Measurements from ENCODE around the gene CEACAM5.
"Not testable (repeated sequence)": the region's sequence is repeated elsewhere in the genome, so short reads cannot be mapped to it uniquely, and the experiment has no call there.

CEACAM5 gene

DNA sequence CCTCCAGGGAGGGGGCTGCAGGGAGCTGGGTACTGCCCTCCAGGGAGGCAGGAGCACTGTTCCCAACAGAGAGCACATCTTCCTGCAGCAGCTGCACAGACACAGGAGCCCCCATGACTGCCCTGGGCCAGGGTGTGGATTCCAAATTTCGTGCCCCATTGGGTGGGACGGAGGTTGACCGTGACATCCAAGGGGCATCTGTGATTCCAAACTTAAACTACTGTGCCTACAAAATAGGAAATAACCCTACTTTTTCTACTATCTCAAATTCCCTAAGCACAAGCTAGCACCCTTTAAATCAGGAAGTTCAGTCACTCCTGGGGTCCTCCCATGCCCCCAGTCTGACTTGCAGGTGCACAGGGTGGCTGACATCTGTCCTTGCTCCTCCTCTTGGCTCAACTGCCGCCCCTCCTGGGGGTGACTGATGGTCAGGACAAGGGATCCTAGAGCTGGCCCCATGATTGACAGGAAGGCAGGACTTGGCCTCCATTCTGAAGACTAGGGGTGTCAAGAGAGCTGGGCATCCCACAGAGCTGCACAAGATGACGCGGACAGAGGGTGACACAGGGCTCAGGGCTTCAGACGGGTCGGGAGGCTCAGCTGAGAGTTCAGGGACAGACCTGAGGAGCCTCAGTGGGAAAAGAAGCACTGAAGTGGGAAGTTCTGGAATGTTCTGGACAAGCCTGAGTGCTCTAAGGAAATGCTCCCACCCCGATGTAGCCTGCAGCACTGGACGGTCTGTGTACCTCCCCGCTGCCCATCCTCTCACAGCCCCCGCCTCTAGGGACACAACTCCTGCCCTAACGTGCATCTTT lies 7.8 kb upstream of the CEACAM5 start:
- no peak for DNase-seq (ENCODE audit: low spot score)

DNA sequence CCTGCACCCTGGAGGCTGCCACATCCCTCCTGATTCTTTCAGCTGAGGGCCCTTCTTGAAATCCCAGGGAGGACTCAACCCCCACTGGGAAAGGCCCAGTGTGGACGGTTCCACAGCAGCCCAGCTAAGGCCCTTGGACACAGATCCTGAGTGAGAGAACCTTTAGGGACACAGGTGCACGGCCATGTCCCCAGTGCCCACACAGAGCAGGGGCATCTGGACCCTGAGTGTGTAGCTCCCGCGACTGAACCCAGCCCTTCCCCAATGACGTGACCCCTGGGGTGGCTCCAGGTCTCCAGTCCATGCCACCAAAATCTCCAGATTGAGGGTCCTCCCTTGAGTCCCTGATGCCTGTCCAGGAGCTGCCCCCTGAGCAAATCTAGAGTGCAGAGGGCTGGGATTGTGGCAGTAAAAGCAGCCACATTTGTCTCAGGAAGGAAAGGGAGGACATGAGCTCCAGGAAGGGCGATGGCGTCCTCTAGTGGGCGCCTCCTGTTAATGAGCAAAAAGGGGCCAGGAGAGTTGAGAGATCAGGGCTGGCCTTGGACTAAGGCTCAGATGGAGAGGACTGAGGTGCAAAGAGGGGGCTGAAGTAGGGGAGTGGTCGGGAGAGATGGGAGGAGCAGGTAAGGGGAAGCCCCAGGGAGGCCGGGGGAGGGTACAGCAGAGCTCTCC lies 6.9 kb upstream of the CEACAM5 start:
- no peak for DNase-seq (ENCODE audit: low spot score)

DNA sequence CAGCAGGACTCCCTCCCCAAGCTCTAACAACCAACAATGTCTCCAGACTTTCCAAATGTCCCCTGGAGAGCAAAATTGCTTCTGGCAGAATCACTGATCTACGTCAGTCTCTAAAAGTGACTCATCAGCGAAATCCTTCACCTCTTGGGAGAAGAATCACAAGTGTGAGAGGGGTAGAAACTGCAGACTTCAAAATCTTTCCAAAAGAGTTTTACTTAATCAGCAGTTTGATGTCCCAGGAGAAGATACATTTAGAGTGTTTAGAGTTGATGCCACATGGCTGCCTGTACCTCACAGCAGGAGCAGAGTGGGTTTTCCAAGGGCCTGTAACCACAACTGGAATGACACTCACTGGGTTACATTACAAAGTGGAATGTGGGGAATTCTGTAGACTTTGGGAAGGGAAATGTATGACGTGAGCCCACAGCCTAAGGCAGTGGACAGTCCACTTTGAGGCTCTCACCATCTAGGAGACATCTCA lies 6.2 kb upstream of the CEACAM5 start:
- DNase-seq (ENCODE audit: low spot score), result no peak

DNA sequence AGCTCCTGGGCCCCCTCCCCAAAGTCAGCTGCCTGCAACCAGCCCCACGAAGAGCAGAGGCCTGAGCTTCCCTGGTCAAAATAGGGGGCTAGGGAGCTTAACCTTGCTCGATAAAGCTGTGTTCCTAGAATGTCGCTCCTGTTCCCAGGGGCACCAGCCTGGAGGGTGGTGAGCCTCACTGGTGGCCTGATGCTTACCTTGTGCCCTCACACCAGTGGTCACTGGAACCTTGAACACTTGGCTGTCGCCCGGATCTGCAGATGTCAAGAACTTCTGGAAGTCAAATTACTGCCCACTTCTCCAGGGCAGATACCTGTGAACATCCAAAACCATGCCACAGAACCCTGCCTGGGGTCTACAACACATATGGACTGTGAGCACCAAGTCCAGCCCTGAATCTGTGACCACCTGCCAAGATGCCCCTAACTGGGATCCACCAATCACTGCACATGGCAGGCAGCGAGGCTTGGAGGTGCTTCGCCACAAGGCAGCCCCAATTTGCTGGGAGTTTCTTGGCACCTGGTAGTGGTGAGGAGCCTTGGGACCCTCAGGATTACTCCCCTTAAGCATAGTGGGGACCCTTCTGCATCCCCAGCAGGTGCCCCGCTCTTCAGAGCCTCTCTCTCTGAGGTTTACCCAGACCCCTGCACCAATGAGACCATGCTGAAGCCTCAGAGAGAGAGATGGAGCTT lies 4.7 kb upstream of the CEACAM5 start:
- DNase-seq (ENCODE audit: low spot score), result no peak

DNA sequence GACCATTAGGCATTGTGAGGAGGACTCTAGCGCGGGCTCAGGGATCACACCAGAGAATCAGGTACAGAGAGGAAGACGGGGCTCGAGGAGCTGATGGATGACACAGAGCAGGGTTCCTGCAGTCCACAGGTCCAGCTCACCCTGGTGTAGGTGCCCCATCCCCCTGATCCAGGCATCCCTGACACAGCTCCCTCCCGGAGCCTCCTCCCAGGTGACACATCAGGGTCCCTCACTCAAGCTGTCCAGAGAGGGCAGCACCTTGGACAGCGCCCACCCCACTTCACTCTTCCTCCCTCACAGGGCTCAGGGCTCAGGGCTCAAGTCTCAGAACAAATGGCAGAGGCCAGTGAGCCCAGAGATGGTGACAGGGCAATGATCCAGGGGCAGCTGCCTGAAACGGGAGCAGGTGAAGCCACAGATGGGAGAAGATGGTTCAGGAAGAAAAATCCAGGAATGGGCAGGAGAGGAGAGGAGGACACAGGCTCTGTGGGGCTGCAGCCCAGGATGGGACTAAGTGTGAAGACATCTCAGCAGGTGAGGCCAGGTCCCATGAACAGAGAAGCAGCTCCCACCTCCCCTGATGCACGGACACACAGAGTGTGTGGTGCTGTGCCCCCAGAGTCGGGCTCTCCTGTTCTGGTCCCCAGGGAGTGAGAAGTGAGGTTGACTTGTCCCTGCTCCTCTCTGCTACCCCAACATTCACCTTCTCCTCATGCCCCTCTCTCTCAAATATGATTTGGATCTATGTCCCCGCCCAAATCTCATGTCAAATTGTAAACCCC lies 2.8 kb upstream of the CEACAM5 start:
- no peak for DNase-seq (ENCODE audit: low spot score)

DNA sequence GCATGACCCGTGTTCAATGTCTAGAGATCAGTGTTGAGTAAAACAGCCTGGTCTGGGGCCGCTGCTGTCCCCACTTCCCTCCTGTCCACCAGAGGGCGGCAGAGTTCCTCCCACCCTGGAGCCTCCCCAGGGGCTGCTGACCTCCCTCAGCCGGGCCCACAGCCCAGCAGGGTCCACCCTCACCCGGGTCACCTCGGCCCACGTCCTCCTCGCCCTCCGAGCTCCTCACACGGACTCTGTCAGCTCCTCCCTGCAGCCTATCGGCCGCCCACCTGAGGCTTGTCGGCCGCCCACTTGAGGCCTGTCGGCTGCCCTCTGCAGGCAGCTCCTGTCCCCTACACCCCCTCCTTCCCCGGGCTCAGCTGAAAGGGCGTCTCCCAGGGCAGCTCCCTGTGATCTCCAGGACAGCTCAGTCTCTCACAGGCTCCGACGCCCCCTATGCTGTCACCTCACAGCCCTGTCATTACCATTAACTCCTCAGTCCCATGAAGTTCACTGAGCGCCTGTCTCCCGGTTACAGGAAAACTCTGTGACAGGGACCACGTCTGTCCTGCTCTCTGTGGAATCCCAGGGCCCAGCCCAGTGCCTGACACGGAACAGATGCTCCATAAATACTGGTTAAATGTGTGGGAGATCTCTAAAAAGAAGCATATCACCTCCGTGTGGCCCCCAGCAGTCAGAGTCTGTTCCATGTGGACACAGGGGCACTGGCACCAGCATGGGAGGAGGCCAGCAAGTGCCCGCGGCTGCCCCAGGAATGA lies 1.5 kb upstream of the CEACAM5 start:
- no peak for DNase-seq (ENCODE audit: low spot score)

DNA sequence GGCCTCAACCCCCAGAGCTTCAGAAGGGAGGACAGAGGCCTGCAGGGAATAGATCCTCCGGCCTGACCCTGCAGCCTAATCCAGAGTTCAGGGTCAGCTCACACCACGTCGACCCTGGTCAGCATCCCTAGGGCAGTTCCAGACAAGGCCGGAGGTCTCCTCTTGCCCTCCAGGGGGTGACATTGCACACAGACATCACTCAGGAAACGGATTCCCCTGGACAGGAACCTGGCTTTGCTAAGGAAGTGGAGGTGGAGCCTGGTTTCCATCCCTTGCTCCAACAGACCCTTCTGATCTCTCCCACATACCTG lies 969 bp upstream of the CEACAM5 start:
- no peak for DNase-seq (ENCODE audit: low spot score)

DNA sequence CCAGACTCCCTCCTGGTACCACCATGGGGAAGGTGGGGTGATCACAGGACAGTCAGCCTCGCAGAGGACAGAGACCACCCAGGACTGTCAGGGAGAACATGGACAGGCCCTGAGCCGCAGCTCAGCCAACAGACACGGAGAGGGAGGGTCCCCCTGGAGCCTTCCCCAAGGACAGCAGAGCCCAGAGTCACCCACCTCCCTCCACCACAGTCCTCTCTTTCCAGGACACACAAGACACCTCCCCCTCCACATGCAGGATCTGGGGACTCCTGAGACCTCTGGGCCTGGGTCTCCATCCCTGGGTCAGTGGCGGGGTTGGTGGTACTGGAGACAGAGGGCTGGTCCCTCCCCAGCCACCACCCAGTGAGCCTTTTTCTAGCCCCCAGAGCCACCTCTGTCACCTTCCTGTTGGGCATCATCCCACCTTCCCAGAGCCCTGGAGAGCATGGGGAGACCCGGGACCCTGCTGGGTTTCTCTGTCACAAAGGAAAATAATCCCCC lies 505 bp upstream of the CEACAM5 start:
- DNase-seq (ENCODE audit: low spot score), result no peak

DNA sequence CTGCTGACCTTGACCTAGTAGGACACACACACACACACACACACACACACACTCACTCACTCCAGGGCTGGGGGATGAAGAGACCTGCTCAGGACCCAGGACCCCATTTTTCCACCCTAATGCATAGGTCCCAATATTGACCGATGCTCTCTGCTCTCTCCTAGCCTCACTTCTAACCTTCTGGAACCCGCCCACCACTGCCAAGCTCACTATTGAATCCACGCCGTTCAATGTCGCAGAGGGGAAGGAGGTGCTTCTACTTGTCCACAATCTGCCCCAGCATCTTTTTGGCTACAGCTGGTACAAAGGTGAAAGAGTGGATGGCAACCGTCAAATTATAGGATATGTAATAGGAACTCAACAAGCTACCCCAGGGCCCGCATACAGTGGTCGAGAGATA lies 1.1 kb downstream of the CEACAM5 start:
- not testable (repeated sequence) for DNase-seq (ENCODE audit: low spot score)

DNA sequence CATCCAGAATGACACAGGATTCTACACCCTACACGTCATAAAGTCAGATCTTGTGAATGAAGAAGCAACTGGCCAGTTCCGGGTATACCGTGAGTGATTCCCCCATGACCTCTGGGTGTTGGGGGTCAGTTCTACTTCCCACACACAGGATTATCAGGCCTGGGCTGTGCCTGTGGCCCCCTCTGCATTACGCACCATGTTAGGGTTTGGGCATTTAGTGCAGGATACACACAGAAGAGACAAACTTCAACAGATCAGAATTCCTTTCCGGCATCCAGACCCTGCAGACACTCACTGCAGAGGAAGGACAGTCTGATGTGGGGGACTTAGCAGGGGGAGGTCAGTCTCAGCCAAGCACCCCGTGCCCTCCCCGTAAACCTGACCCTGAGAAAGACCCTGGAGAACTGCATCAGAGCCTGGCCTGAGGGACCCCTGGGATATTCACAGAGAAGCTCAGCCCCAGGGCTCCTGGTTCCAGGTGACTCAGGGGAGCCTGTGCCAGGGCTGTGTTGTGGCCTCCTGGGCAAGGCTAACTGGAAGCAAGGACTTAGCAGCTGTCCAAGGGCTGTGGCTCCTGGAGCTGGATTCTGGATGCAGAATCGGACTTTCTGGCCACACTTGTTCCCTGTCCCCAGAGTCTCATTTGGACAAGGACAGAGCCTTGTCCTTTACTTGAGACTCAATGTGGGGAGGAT lies 1.7 kb downstream of the CEACAM5 start:
- DNase-seq (ENCODE audit: low spot score), result no peak

DNA sequence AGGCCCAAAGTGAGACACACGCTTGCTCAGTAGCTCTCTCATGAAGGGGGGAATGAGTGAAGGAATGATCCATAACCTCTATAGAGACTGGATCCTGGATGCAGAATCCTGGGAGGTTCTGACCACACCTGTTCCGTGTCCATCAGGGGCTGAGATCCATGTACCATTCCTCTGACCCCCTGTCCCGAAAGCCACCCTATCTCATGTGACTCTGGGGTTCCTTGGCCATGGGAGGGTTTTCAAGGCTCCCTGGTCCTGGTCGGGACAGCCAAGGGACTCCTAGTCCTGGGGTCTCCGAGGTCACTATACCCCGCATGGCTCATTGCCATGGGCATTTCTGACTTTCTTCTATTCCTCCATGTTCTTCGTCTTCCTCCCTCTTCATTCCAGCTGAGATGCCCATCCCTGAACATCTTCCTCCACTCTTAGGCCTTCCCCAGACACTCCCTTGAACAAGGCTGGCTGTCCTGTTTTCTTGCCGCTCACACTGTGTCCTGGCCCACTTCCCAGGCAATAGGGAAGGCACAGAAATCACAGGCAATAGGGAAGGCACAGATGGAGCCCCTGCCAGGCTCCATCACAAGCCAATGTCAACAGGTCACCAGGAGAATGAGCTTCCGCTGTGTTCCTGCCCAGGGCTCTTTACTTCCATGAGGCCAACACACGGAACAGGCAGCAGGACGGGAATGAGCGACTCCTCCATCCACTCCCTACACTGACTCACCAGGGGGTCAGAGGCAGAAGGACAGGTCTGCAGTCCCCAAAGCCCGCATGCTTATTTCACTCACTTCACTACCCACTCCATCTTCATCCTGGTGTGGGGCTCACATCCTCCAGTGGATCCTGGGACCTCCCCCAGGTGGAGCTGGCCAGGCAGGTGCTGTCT lies 3.2 kb downstream of the CEACAM5 start:
- peak; percentile 30 for DNase-seq (ENCODE audit: low spot score)

DNA sequence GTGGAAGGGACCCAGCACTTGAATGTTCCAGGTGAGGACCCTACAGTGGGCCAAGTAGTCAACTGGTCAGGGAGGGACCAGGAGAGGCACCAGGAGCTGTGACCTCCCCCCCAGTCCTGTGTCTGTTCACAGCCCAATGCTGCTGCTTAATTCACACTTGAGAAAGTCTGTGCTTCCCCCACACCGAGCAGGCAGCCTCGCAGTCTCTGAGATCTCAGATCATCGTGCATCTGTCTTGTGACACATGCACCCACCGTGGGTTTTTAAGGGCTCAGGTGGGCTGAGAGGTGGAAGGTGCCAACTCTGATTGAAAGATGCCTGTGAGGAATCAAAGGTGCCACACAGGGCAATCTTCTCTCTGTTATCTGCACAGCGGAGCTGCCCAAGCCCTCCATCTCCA lies 6.2 kb downstream of the CEACAM5 start:
- DNase-seq (ENCODE audit: low spot score), result no peak

DNA sequence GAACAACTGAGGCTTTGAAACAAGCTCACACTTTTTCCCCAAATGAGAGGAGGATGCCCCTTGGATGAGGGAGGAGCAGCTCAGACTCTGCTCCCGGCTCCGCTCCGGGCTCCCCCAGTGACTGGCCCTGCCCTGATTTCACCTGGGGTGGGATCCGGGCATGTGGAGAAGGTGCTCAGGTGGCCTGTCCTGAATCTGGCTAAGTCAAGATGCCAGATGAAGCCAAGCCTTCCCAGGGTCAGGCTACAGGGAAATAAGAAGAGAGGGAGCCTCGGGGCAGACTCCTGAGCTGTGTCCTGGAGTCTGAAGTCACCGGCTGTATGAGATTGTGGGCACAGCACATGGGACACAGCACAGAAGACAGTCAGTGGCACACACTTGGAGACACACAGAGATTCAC lies 10.3 kb downstream of the CEACAM5 start:
- DNase-seq (ENCODE audit: low spot score), result no peak

DNA sequence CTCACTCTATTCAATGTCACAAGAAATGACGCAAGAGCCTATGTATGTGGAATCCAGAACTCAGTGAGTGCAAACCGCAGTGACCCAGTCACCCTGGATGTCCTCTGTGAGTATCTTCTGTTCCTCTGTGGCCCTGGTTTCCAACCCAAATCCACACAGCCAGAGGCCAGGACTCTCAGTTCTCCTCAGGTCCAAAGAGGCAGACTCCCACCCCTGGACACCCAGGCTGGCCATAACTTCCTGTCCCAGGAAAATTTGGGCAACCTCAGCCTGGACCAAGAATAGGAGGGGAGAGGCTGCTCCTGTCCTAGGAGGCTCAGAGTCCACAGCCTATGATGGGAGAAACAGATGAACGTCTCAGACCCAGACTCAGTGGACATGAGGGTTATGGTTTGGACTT lies 11.7 kb downstream of the CEACAM5 start:
- DNase-seq (ENCODE audit: low spot score), result no peak

DNA sequence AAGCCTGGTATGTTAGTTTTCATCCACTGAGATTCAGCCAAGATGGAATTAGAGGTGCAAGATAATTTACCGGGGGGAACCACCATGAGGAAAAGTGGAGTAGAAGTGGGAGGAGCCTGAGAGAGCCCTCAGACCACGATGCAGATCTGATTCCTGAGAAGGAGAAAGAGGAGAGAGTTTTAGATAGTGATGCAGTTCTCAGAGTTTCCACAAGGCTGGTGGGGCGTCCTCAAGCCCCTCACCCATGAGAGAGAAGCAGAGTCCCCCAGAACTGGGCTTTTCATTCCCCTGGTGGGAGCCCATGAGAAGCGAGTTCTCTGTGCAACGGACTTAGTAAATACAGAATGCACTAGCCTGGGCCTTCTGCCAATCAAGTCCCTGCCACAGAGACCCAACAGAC lies 18.1 kb downstream of the CEACAM5 start:
- no peak for DNase-seq (ENCODE audit: low spot score)

DNA sequence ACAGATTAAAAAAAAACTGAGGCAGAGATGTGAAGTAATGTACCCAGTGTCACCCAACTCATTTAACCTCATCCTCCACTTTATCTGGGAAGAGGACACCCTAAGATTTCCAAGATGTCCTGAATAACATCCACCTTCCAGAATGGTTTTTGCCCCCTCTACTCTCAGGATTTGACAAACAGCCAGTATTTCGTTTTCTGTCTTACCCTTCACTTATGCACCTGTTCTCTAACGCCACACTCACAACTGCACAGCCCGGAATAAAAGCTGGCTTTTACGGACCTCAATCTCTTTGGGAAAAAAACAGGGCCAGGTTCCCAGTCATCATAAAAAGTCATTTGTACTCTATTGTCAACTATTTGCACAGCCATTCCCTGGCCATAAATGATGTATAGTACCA lies 25.7 kb downstream of the CEACAM5 start:
- no peak for DNase-seq (ENCODE audit: low spot score)

DNA sequence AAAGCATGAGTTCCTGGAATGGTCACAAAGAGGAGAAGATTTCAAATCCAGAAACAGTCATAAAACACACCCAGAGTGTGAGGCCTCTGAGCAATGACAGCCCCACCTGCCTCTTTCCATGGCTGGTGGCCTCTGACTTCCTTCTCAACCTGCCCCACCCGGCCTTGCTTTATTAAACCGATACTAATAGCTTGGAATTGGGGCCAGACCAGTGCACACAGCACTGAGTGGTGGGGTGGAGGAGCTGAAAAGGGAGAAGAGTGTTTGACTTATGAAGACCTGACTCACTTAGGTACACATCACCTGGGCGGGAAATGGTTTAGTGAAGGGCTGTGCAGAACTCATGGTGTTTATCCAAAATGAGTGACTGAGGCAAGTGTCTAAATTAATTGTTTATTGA lies 26.2 kb downstream of the CEACAM5 start:
- DNase-seq (ENCODE audit: low spot score), result no peak

DNA sequence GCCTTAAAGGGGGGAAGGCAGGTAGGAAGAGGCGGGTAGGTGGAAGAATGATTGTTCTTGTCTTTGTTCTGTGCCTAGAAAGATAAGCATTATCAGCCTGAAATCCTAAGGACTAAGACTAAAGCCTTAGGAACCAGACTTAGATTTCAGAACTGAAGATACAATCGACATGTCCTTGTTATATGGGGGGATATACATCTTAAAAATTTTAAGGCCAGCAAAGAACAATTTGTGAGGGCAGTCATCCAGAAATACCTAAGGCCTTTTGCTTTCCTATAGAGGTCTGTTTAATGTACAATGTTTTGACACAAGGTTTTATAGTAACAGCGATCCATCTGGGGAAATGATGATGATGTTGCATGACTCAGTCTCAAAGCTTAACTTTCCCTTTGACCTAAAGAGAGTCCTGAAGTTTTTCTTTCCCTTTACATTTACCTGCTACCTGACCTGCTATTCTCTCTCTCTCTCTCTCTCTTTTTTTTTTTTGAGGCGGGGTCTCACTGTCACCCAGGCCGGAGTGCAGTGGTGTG lies 26.7 kb downstream of the CEACAM5 start:
- DNase-seq (ENCODE audit: low spot score), result no peak

DNA sequence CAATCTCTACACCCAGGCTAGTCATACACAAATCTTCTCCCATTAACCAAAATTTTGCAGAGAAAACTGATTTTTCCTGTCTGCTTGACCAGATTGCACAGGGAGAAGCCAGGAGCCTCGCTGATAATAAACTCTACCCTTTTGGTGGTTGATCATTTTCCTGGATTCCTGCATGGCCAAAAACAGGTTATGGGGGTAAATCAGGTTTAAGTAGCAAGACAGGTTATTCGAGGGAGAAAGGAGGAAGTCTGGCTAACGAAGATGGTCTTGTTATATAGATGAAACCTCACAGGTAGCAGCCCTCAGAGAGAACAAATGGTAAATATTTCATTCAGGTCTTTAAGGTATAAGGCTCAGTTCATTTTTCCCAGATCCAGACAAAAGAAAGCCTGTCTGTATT lies 30.9 kb downstream of the CEACAM5 start:
- DNase-seq (ENCODE audit: low spot score), result no peak

Measured in pons (tissue), 1 donor.